Loucy (cell line): ENCODE measurements around the gene RNASE8.
A peak's percentile ranks its signal among the peaks of the same experiment; 100 is the strongest.

Experiments
- H2AFZ ChIP-seq: fragments of 200-600 bp; sonication (generic); 2 replicates; pipeline ENCODE4 v1.6.0; 2016; ENCODE audit warnings: antibody characterized with exemption, mild to moderate bottlenecking, low read length, moderate library complexity
- H3F3A ChIP-seq: fragments of 200-600 bp; 2 replicates; pipeline ENCODE4 v1.6.0; 2016; ENCODE audit warnings: antibody characterized with exemption, low read depth, mild to moderate bottlenecking
- H3K27me3 ChIP-seq: fragments of 200-600 bp; sonication (generic); 2 replicates; pipeline ENCODE4 v1.6.1; 2014; ENCODE audit warnings: low read length, mild to moderate bottlenecking; ENCODE audit not compliant: insufficient read depth, poor library complexity, severe bottlenecking
- H3K36me3 ChIP-seq: fragments of 200-600 bp; sonication (generic); 2 replicates; pipeline ENCODE4 v1.6.1; 2016; ENCODE audit warnings: low read length; ENCODE audit not compliant: insufficient read depth
- H3K4me1 ChIP-seq: fragments of 200-600 bp; sonication (generic); 2 replicates; pipeline ENCODE4 v1.5.1; 2014; ENCODE audit warnings: low read length, mild to moderate bottlenecking; ENCODE audit not compliant: insufficient read depth, poor library complexity, severe bottlenecking
- H3K4me2 ChIP-seq: fragments of 200-600 bp; sonication (generic); 2 replicates; pipeline ENCODE4 v1.6.0; 2014; ENCODE audit warnings: antibody characterized with exemption, low read length, low read depth, mild to moderate bottlenecking; ENCODE audit not compliant: poor library complexity, severe bottlenecking
- H3K4me3 ChIP-seq: fragments of 200-600 bp; sonication (generic); 2 replicates; pipeline ENCODE4 v1.5.1; 2014; ENCODE audit warnings: low read length, mild to moderate bottlenecking, mixed read lengths; ENCODE audit not compliant: poor library complexity, severe bottlenecking
- H3K79me2 ChIP-seq: fragments of 200-600 bp; sonication (generic); 2 replicates; pipeline ENCODE4 v1.6.1; 2014; ENCODE audit warnings: low read length; ENCODE audit not compliant: insufficient read depth
- H3K9ac ChIP-seq: fragments of 200-600 bp; sonication (generic); 2 replicates; pipeline ENCODE4 v1.6.0; 2014; ENCODE audit warnings: mild to moderate bottlenecking, low read depth, low read length, moderate library complexity; ENCODE audit not compliant: poor library complexity, severe bottlenecking
- H3K9me2 ChIP-seq: fragments of 200-600 bp; sonication (generic); replicated peaks from 2 replicates; pipeline ENCODE4 v1.6.1; 2016; ENCODE audit warnings: low read depth, low read length, mixed read lengths
- H3K9me3 ChIP-seq: fragments of 200-600 bp; sonication (generic); 2 replicates; pipeline ENCODE4 v1.6.1; 2014; ENCODE audit warnings: mild to moderate bottlenecking, antibody characterized with exemption, low read length, low read depth; ENCODE audit not compliant: insufficient read depth
- H4K20me1 ChIP-seq: fragments of 200-600 bp; sonication (generic); 2 replicates; pipeline ENCODE4 v1.6.0; 2014; ENCODE audit warnings: antibody characterized with exemption, low read length, mild to moderate bottlenecking; ENCODE audit not compliant: insufficient read depth, poor library complexity, severe bottlenecking
- CTCF ChIP-seq: fragments of 200-600 bp; sonication (generic); conservative IDR thresholded peaks from 2 replicates; pipeline ENCODE4 v1.5.1; 2014; ENCODE audit warnings: mild to moderate bottlenecking, antibody characterized with exemption, low read length
- EZH2phosphoT487 ChIP-seq: fragments of 200-600 bp; IDR thresholded peaks from 2 replicates; pipeline ENCODE4 v1.6.1; 2018; ENCODE audit warnings: antibody characterized with exemption, mild to moderate bottlenecking, moderate library complexity, borderline replicate concordance

Gene RNASE8

GRCh38 chr14:21090940-21091663 lies 33.5 kb downstream of the RNASE8 start:
- Histone ChIP-seq H3K4me1 (peaks cover 11% of the 10 kb centered on the region), H4K20me1 (peaks cover 3% of the 10 kb centered on the region), H3K9me2 (no peaks in the 10 kb centered on the region), H3K27me3 (no peaks in the 10 kb centered on the region), H3K4me2 (no peak overlapping the region), H3K9ac (no peak overlapping the region), H3K9me3 (no peaks in the 10 kb centered on the region), H3K4me3 (no peak overlapping the region), H3K79me2 (no peaks in the 10 kb centered on the region; the same call in 1 of the 2 replicates), H3K36me3 (no peaks in the 10 kb centered on the region; the same call in 1 of the 2 replicates), H3F3A (peaks cover 11% of the 10 kb centered on the region), H2AFZ (no peak overlapping the region)
- TF ChIP-seq EZH2phosphoT487, result no peak
- no peak for TF ChIP-seq CTCF

GRCh38 chr14:21091821-21092272 lies 34.2 kb downstream of the RNASE8 start:
- no peaks in the 10 kb centered on the region for H3K9me3 ChIP-seq
- peaks cover 3% of the 10 kb centered on the region for H4K20me1 ChIP-seq
- no peak overlapping the region for H3K9ac ChIP-seq
- H3K4me3 ChIP-seq, result no peak overlapping the region
- no peak overlapping the region for H2AFZ ChIP-seq
- no peaks in the 10 kb centered on the region; the same call in 1 of the 2 replicates for H3K79me2 ChIP-seq
- no peak overlapping the region for H3K4me2 ChIP-seq
- peaks cover 11% of the 10 kb centered on the region for H3K4me1 ChIP-seq
- no peaks in the 10 kb centered on the region; the same call in 1 of the 2 replicates for H3K36me3 ChIP-seq
- H3F3A ChIP-seq, result peaks cover 15% of the 10 kb centered on the region
- no peaks in the 10 kb centered on the region for H3K9me2 ChIP-seq
- no peaks in the 10 kb centered on the region for H3K27me3 ChIP-seq
- TF ChIP-seq CTCF, result no peak
- no peak for TF ChIP-seq EZH2phosphoT487

GRCh38 chr14:21092273-21093011 lies 34.8 kb downstream of the RNASE8 start:
- Histone ChIP-seq H3K27me3 (no peaks in the 10 kb centered on the region), H4K20me1 (peaks cover 3% of the 10 kb centered on the region), H3K79me2 (no peaks in the 10 kb centered on the region; the same call in 1 of the 2 replicates), H3F3A (peaks cover 21% of the 10 kb centered on the region), H3K4me2 (no peak overlapping the region), H3K9me2 (no peaks in the 10 kb centered on the region), H3K4me3 (no peak overlapping the region), H3K36me3 (no peaks in the 10 kb centered on the region; the same call in 1 of the 2 replicates), H2AFZ (no peak overlapping the region), H3K9ac (no peak overlapping the region), H3K4me1 (peaks cover 11% of the 10 kb centered on the region), H3K9me3 (no peaks in the 10 kb centered on the region)
- TF ChIP-seq CTCF (peak; percentile 100), EZH2phosphoT487 (no peak)
